ENCODE data around the gene SYDE1.

SYDE1 gene

GRCh38 chr19:15098460-15098859 lies 8.7 kb upstream of the SYDE1 start:
- Histone ChIP-seq H3K27me3 (replicated peaks in 2 of 5; ENCODE audit: control insufficient read depth in 4 of 5, insufficient read depth in 5 of 5, low read length in 4 of 5) (no peaks in the 10 kb centered on the region), H3K27ac (ENCODE audit: insufficient read depth in 1 of 2, low read depth in 1 of 2, low read length in 2 of 2, poor library complexity in 1 of 2, severe bottlenecking in 2 of 2) (no peak overlapping the region), H3K4me1 (ENCODE audit: control extremely low read depth in 1 of 4, control insufficient read depth in 4 of 4, insufficient read depth in 4 of 4, low read length in 3 of 4) (no peaks in the 10 kb centered on the region), H3K4me3 (ENCODE audit: control insufficient read depth in 1 of 7, extremely low read depth in 1 of 7, insufficient read depth in 4 of 7, low read depth in 2 of 7, low read length in 6 of 7) (no peak overlapping the region), H3K9me3 (ENCODE audit: control extremely low read depth in 1 of 5, control insufficient read depth in 4 of 5, insufficient read depth in 2 of 5, low read depth in 1 of 5, low read length in 4 of 5) (peaks cover 0 to 10% (median 2%) of the 10 kb centered on the region in 5 experiments), H3K36me3 (ENCODE audit: control insufficient read depth in 4 of 4, insufficient read depth in 4 of 4, low read length in 3 of 4) (no peaks in the 10 kb centered on the region)
- ChIA-PET POLR2A (no interaction called here), CTCF (no interaction called here)
- 94% methylated on average over 10 of the region's 10 CpGs for WGBS (ENCODE audit: insufficient coverage)
- no peak for DNase-seq

DNA sequence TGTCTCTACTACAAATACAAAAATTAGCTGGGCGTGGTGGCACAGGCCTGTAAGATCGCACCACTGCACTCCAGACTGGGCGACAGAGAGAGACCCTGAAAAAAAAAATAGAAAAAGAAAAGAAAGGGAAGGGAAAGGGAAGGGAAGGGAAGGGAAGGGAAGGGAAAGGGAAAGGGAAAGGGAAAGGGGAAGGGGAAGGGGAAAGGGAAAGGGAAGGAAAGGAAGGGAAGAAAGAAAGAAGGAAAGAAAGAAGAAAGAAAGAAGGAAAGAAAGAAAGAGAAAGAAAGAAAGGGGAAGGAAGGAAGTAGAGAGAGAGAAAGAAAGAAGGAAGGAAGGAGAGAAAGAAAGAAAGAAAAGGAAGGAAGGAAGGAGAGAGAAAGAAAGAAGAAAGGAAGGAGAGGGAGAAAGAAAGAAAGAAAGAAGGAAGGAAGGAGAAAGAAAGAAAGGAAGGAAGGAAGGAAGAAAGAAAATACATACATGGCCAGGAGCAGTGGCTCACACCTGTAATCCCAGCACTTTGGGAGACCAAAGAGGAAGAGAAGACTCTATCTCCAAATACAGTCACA lies 8.1 kb upstream of the SYDE1 start:
- whole genome bisulfite sequencing (ENCODE audit: insufficient coverage), result no CpG with 5 or more reads among the region's 3 CpGs
- ChIA-PET CTCF (interaction anchor here (1.2 to 1.8 kb wide), 2 partner anchors 9 to 74 kb away, joined by 3 to 6 read pairs; no protein-coding TSS in a partner anchor), POLR2A (no interaction called here)

GRCh38 chr19:15101479-15102082 lies 5.6 kb upstream of the SYDE1 start:
- H3K4me3 ChIP-seq (ENCODE audit: control insufficient read depth in 1 of 7, extremely low read depth in 1 of 7, insufficient read depth in 4 of 7, low read depth in 2 of 7, low read length in 6 of 7), result no peak overlapping the region
- no peak overlapping the region for H3K27ac ChIP-seq (ENCODE audit: insufficient read depth in 1 of 2, low read depth in 1 of 2, low read length in 2 of 2, poor library complexity in 1 of 2, severe bottlenecking in 2 of 2)
- H3K4me1 ChIP-seq (ENCODE audit: control extremely low read depth in 1 of 4, control insufficient read depth in 4 of 4, insufficient read depth in 4 of 4, low read length in 3 of 4), result no peaks in the 10 kb centered on the region
- DNase-seq, result peak; percentile 60 to 80 (median 70)
- H3K36me3 ChIP-seq (ENCODE audit: control insufficient read depth in 4 of 4, insufficient read depth in 4 of 4, low read length in 3 of 4), result no peaks in the 10 kb centered on the region
- 85% methylated on average over 2 of the region's 3 CpGs for WGBS (ENCODE audit: insufficient coverage)
- peaks cover 0 to under 1% (median 0%) of the 10 kb centered on the region in 5 experiments for H3K27me3 ChIP-seq (replicated peaks in 2 of 5; ENCODE audit: control insufficient read depth in 4 of 5, insufficient read depth in 5 of 5, low read length in 4 of 5)
- peaks cover 0 to 26% (median 11%) of the 10 kb centered on the region in 5 experiments for H3K9me3 ChIP-seq (ENCODE audit: control extremely low read depth in 1 of 5, control insufficient read depth in 4 of 5, insufficient read depth in 2 of 5, low read depth in 1 of 5, low read length in 4 of 5)
- ChIA-PET CTCF (interaction anchor here (0.6 to 4.3 kb wide), 17 partner anchors 9 to 316 kb away, joined by 3 to 27 read pairs (median 5); a partner anchor contains a TSS), POLR2A (interaction anchor here (0.6 kb wide), 1 partner anchor 50 kb away, joined by 3 read pairs; no protein-coding TSS in a partner anchor)

More for the DNA sequence above, 8.1 kb upstream of the SYDE1 start:
- H3K4me3 ChIP-seq (ENCODE audit: control insufficient read depth in 1 of 7, extremely low read depth in 1 of 7, insufficient read depth in 4 of 7, low read depth in 2 of 7, low read length in 6 of 7), result no peak overlapping the region
- no peaks in the 10 kb centered on the region for H3K4me1 ChIP-seq (ENCODE audit: control extremely low read depth in 1 of 4, control insufficient read depth in 4 of 4, insufficient read depth in 4 of 4, low read length in 3 of 4)
- no peaks in the 10 kb centered on the region for H3K27me3 ChIP-seq (replicated peaks in 2 of 5; ENCODE audit: control insufficient read depth in 4 of 5, insufficient read depth in 5 of 5, low read length in 4 of 5)
- peaks cover 0 to 15% (median 7%) of the 10 kb centered on the region in 5 experiments for H3K9me3 ChIP-seq (ENCODE audit: control extremely low read depth in 1 of 5, control insufficient read depth in 4 of 5, insufficient read depth in 2 of 5, low read depth in 1 of 5, low read length in 4 of 5)
- H3K27ac ChIP-seq (ENCODE audit: insufficient read depth in 1 of 2, low read depth in 1 of 2, low read length in 2 of 2, poor library complexity in 1 of 2, severe bottlenecking in 2 of 2), result no peak overlapping the region
- no peaks in the 10 kb centered on the region for H3K36me3 ChIP-seq (ENCODE audit: control insufficient read depth in 4 of 4, insufficient read depth in 4 of 4, low read length in 3 of 4)
- no peak for DNase-seq

DNA sequence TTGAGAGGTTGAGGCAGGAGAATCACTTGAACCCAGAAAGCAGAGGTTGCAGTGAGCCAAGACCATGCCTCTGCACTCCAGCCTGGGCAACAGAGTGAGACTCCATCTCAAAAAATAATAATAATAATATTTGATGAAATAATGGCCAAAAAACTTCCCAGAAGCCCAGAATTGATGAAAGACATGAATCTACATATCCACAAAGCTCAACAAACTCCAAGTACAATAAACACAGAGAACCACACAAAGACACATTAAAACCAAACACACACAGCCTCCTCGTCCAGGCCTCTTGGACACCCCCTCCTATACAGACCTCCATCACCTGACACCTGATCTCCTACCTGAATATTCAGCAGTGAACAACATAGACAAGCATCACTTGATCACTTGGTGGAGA lies 3.2 kb upstream of the SYDE1 start:
- Histone ChIP-seq H3K4me3 (ENCODE audit: control insufficient read depth in 1 of 7, extremely low read depth in 1 of 7, insufficient read depth in 4 of 7, low read depth in 2 of 7, low read length in 6 of 7) (no peak overlapping the region), H3K9me3 (ENCODE audit: control extremely low read depth in 1 of 5, control insufficient read depth in 4 of 5, insufficient read depth in 2 of 5, low read depth in 1 of 5, low read length in 4 of 5) (peaks cover 0 to 26% (median 11%) of the 10 kb centered on the region in 5 experiments), H3K36me3 (ENCODE audit: control insufficient read depth in 4 of 4, insufficient read depth in 4 of 4, low read length in 3 of 4) (no peaks in the 10 kb centered on the region), H3K27ac (ENCODE audit: insufficient read depth in 1 of 2, low read depth in 1 of 2, low read length in 2 of 2, poor library complexity in 1 of 2, severe bottlenecking in 2 of 2) (no peak overlapping the region), H3K4me1 (ENCODE audit: control extremely low read depth in 1 of 4, control insufficient read depth in 4 of 4, insufficient read depth in 4 of 4, low read length in 3 of 4) (peaks cover 0 to 15% (median 13%) of the 10 kb centered on the region in 4 experiments), H3K27me3 (replicated peaks in 2 of 5; ENCODE audit: control insufficient read depth in 4 of 5, insufficient read depth in 5 of 5, low read length in 4 of 5) (peaks cover 0 to 6% (median 0%) of the 10 kb centered on the region in 5 experiments)
- no CpG with 5 or more reads among the region's 1 CpG for WGBS (ENCODE audit: insufficient coverage)
- ChIA-PET POLR2A (no interaction called here), CTCF (interaction anchor here (4.3 kb wide), 1 partner anchor 11 kb away, joined by 27 read pairs; no protein-coding TSS in a partner anchor)
- DNase-seq, result no peak

DNA sequence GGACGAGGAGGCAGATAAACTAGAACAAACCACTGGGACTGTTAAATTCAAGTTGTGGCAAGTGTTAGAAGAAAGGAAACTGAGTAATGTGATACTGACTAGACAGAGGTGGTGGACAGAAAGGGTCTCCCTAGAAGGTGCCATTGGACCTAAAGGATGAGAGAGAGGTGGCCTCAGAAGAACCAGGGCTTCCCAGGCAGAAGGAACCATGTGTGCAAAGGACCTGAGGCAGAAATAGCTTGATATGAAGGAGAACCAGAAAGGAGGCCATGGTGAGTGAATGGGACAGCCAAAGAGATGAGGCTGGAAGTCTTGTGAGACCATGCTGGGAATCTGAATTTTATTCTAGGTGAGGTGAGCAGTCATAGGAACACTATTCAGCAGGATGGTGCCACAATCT lies 2.8 kb upstream of the SYDE1 start:
- Histone ChIP-seq H3K27ac (ENCODE audit: insufficient read depth in 1 of 2, low read depth in 1 of 2, low read length in 2 of 2, poor library complexity in 1 of 2, severe bottlenecking in 2 of 2) (no peak overlapping the region), H3K4me3 (ENCODE audit: control insufficient read depth in 1 of 7, extremely low read depth in 1 of 7, insufficient read depth in 4 of 7, low read depth in 2 of 7, low read length in 6 of 7) (no peak overlapping the region), H3K4me1 (ENCODE audit: control extremely low read depth in 1 of 4, control insufficient read depth in 4 of 4, insufficient read depth in 4 of 4, low read length in 3 of 4) (peaks cover 0 to 15% (median 13%) of the 10 kb centered on the region in 4 experiments), H3K36me3 (ENCODE audit: control insufficient read depth in 4 of 4, insufficient read depth in 4 of 4, low read length in 3 of 4) (no peaks in the 10 kb centered on the region), H3K27me3 (replicated peaks in 2 of 5; ENCODE audit: control insufficient read depth in 4 of 5, insufficient read depth in 5 of 5, low read length in 4 of 5) (peaks cover 0 to 6% (median 0%) of the 10 kb centered on the region in 5 experiments), H3K9me3 (ENCODE audit: control extremely low read depth in 1 of 5, control insufficient read depth in 4 of 5, insufficient read depth in 2 of 5, low read depth in 1 of 5, low read length in 4 of 5) (peaks cover 0 to 26% (median 11%) of the 10 kb centered on the region in 5 experiments)
- DNase-seq, result no peak
- ChIA-PET CTCF (no interaction called here), POLR2A (no interaction called here)
- WGBS (ENCODE audit: insufficient coverage), result no CpG with 5 or more reads among the region's 1 CpG

DNA sequence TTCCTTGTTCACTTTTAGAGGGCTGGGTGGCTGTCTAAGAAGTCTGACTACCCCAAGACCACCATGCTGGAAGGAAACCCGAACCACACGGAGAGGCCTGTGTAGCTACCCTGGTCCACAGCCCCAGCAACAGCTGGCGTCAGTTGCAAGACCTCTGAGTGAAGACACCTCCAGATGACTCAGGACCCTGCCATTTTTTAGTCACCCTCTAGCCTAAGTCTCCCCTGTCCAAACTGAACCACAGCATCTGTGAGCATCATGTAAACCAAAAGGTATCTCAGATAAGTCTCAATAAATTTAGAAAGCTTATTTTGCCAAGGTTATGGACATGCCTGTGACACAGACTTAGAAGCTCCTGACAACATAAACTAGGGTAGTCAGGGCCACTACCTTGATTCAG lies 2.2 kb upstream of the SYDE1 start:
- peaks cover 0 to 6% (median 0%) of the 10 kb centered on the region in 5 experiments for H3K27me3 ChIP-seq (replicated peaks in 2 of 5; ENCODE audit: control insufficient read depth in 4 of 5, insufficient read depth in 5 of 5, low read length in 4 of 5)
- POLR2A ChIA-PET, result no interaction called here
- DNase-seq, result no peak
- no peaks in the 10 kb centered on the region for H3K36me3 ChIP-seq (ENCODE audit: control insufficient read depth in 4 of 4, insufficient read depth in 4 of 4, low read length in 3 of 4)
- CTCF ChIA-PET, result interaction anchor here (1.1 to 1.4 kb wide), 2 partner anchors 46 to 152 kb away, joined by 4 read pairs; no protein-coding TSS in a partner anchor
- no peak overlapping the region for H3K27ac ChIP-seq (ENCODE audit: insufficient read depth in 1 of 2, low read depth in 1 of 2, low read length in 2 of 2, poor library complexity in 1 of 2, severe bottlenecking in 2 of 2)
- H3K9me3 ChIP-seq (ENCODE audit: control extremely low read depth in 1 of 5, control insufficient read depth in 4 of 5, insufficient read depth in 2 of 5, low read depth in 1 of 5, low read length in 4 of 5), result peaks cover 0 to 26% (median 11%) of the 10 kb centered on the region in 5 experiments
- H3K4me1 ChIP-seq (ENCODE audit: control extremely low read depth in 1 of 4, control insufficient read depth in 4 of 4, insufficient read depth in 4 of 4, low read length in 3 of 4), result peaks cover 0 to 15% (median 13%) of the 10 kb centered on the region in 4 experiments
- 100% methylated on average over 3 of the region's 3 CpGs for WGBS (ENCODE audit: insufficient coverage)
- no peak overlapping the region for H3K4me3 ChIP-seq (ENCODE audit: control insufficient read depth in 1 of 7, extremely low read depth in 1 of 7, insufficient read depth in 4 of 7, low read depth in 2 of 7, low read length in 6 of 7)
